GM18502 (cell line): ENCODE results near the gene GTF3C1.

Experiments used
- ATAC-seq: cut with Tn5 transposase; IDR thresholded peaks from one replicate; pipeline ENCODE4 v1.9.1; 2021; ENCODE audit warnings: mild to moderate bottlenecking; ENCODE audit not compliant: unreplicated experiment, poor library complexity

Gene GTF3C1

GRCh38 chr16:27526180-27526579 is 23.5 kb downstream of the GTF3C1 start:
- ATAC-seq: no peak

- ATAC-seq: no peak
Measured at GRCh38 chr16:27522173-27522707, 27.5 kb downstream of the GTF3C1 start.

DNA sequence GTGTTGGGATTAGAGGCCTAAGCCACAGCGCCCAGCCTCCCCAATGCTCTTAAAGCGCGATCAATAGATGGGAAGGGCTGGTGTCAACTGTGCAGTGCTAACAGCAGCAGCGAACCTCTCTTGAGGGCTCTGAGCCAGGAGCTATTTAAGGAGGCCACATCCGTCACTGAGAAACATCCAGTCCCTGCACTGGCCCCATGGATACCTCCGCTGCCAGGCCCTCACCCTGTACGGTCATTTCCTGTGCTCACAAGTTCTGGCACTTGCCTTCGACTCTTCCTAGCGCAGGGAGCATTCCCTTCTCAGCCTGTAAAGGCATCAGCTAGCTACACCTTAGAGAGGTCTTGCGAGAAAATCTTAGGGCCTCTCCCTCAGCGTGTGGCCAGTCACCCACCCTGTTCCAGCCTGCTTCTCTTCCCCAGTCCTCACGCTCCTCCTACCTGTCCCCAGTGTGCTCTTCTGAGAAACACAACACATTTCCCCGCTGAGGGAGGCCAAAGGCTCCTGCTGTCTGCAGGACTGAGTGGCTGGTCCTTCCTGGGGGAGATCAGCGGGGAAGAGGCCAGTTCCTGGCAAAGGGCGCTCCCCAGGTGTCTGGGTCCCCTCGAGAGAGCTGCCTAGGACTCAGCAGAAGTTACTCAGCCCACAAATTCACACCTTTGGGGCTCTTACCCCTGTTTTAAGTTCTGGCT is 28.6 kb downstream of the GTF3C1 start:
- no peak for ATAC-seq

GRCh38 chr16:27518226-27518625 is 31.5 kb downstream of the GTF3C1 start:
- ATAC-seq: no peak

DNA sequence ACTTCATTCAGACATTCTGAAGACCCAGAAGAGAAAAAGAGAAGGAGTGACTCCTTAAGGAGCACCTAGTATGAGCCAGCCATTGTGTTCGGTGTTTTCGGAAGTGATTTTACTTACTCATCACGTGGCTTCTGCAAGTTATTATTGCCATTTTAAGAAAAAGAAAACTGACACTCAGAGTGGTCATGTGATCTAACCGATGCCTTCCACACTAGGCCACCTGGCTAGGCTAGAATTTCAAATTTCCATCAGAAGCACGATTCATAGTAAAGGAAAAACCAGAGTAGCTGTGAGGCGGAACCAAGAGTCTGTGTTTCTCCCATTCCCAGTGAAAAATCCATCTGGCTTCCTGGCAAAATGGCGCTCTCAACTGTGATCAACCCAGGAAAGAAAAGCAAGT is 32.0 kb downstream of the GTF3C1 start:
- no peak for ATAC-seq

- ATAC-seq: no peak
Measured at GRCh38 chr16:27516365-27516764, 33.3 kb downstream of the GTF3C1 start.

DNA sequence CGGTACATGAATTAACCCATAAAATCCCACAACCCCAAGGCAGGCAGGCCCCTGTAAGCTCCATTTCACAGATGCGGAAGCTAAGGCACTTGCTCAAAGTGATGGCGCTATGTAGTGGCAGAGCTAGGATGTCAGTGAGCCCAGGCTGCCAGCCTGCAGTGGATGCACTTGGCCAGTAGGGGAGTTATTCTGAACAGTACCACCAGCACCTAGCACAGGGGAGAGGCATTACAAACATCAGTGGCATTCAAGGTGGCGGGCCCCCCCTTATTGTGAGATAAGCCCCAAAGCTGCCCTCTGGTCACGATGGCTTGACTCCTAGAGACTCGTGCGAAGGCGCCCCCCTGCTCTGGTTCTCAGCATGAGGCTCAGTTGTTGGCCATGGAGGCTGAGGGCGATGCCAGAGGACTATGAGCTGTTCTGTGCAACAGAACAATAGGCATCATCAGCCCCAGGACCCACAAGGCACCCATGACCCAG is 33.8 kb downstream of the GTF3C1 start:
- peak; percentile 58 for ATAC-seq

GRCh38 chr16:27514806-27515205 is 34.9 kb downstream of the GTF3C1 start:
- ATAC-seq: no peak

- no peak for ATAC-seq
Measured at GRCh38 chr16:27511657-27512448, 37.9 kb downstream of the GTF3C1 start.

DNA sequence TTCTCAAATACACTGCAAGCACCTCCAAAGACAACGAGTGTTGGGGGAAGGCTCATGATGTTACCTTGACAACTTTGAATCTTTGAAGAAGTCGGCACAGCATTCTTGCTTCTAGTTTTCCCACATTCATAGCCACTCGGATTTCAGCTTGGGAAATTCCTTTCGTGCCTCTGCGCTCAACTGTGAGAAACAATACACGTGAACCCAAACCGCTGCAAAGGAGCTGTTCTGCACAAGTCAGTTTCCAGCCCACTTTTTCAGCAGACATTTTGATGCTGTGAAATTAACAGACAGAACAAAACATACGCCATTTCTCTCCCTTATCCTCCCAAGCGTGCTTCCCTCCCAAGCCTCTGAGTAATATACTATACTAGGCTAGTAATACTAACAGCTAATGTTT is 41.2 kb downstream of the GTF3C1 start:
- ATAC-seq: no peak

- ATAC-seq: no peak
Measured at GRCh38 chr16:27506771-27507170, 42.9 kb downstream of the GTF3C1 start.

DNA sequence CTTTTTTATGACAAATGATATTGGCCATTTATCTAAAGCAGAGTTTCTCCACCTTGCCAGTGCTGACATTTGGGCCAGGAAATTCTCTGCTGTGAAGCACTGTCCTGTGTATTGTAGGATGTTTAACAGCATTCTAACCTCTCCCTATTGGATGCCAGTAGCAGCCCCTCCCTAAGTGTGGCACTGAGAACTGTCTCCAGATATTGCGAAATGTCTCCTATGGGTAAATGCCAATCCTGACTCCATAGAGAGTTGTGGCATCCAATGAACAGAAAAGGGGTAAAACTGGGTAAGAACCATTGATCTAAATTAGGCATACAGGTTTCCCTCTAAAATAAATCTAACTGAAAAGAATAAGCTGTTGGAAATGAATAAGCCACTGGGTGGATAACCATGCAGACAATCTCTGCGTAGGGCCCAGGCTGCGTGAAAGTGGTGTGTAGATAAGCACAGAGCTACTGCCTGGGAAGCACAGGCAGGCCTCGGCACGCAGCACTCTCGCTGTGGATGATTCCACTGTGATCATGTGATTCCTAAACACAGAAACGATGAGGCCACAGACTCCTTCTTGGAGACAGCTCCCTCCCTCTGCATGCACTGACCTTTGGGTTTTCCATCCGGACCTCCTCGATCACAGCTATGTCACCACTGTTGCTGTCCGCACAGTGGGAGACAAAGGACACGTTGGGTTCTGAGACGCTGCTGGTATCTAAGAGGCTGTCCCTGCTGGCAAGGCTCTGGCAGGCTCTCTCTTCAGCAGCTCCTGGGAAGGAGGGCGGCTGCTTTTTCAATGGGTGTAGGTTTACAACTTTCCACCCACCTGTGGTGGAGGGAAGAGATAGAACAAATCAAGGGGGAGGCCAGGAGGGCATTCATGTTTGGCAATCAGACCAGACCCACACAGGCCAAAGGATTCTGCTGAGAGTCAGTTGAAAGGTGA is 44.1 kb downstream of the GTF3C1 start:
- ATAC-seq: no peak

- ATAC-seq: no peak
Measured at GRCh38 chr16:27503662-27504061, 46.1 kb downstream of the GTF3C1 start.

DNA sequence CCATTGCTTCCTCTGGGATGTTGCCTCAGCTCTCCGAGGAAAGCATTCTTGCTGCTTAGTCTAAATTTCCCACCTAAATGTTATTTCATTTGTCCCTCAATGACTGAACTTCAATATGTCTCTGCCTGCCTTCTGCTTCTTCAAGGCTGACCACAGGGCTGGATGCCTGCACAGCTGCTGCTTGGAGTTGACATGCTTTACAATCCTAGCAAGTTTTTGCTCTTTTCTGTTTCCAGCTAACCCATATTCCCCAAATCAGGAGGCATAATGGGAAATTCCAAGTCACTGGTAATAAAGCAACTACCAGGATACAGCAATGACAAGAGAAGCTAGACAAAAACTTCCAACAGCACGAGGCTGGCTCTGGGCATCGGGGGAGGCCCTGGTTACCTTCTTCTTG is 48.9 kb downstream of the GTF3C1 start:
- ATAC-seq: no peak

DNA sequence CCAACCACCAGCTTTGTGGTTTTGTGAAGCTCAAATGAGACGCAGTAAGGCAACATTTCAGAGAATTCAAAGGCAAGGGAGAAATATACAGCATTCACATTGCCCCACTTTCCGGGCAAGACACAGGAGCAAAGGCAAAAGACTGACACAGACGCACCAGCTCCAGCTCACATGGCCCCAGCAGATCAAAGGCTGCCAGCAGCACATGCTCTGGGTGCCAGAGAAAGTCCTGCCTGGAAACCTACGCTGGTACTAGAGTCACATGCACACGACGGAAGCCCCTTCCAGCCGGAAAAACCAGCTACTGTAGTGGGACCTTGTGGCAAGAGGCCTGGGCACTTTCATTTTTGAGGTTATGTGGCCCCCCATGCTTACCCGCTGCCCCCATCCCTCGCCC is 50.1 kb downstream of the GTF3C1 start:
- no peak for ATAC-seq

DNA sequence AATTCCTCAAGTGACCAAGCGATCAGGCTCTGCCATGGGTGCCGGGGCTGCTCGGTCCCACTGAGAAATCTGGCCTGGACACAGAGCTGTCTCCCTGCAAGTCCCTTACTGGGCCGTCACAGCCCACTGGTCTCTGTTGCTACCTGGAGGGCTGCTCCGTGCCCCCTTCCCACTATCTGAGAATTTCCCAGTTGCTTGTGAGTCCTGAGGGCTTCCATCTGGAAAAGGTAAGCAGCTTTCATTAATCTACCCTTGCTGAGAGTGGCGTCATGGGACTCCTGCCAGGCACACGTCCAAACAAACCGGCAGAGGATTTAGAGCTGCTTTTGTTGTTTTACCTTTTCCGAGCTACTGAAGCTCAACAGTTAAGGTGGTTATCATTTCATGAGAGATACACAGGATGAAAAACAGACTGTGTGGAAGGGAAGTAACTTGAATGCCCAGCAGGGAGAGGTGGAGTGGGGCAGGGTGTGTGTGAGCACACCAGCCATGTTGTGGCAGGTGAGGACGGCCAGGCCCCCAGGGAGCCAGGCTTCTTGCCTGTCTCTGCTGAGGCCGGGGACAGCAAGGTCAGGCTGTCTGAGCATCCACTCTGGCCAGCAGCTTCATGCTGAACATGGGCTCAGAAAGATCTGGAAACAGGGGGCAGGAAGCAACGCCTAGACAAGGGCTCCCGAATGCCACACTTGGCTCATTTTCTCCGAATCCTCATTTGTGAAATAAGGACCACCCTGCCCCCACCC is 50.6 kb downstream of the GTF3C1 start:
- ATAC-seq: no peak

DNA sequence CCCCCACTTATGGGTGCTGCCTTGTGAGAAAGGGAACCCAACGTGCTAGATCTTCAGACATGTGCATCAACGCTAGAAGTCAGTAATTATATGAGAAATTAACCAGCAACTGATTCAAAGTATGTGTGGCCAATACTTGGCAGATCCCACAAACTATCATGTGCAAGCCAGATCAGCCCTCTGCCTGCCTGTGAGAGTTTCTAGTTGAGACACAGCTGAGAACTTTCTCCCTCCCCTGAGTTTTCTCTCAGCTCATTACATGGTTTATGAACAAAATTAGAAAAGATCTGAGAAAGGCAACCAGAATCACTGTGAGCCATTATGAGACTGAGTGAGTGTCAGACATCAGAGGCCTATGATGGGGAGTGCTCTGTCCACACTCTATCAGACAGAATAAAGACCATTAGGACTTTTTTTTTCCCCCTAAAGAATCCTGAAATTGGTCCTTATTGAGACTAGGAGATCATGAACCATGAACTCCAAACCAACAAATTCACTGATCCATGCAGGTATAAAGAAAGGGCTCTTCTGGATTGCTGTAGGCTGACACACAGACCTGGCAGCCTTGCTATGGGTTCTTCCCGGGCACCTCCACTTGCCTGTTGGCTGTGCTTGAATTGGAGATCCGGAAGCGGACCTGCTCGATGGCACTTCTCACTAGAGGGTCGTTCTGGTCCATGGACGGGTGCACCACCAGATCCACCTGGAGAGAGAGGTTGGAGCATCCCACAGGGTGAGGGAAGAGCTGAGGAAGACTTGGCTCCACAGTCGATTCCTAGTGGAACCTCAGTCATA is 51.5 kb downstream of the GTF3C1 start:
- no peak for ATAC-seq

DNA sequence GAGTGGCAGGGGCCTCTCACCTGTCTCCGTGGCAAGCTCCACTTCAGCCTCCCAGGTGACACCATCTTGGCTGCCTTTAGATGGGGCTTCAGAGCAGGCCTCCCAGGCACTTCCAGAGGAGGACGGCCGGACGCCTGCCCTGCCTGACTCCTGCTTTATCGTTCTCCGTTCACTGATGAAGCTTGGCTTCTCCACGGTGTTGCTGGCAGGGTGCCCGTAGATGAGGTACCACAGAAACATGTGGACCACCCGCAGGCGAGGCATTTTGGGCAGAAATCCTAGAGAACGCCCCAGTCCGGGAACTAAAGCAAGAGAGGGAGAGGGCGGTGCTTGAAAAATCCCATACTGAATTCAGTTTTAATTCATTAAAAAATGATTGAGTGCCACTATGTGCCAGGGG is 54.5 kb downstream of the GTF3C1 start:
- no peak for ATAC-seq

GRCh38 chr16:27492588-27492979 is 57.1 kb downstream of the GTF3C1 start:
- no peak for ATAC-seq
